DOHH2 (cell line): ENCODE measurements around the gene FFAR1.

Source experiments
- EZH2phosphoT487 ChIP-seq: fragments of 200-600 bp; sonication (generic); IDR thresholded peaks from 2 replicates; pipeline ENCODE4 v1.6.1; 2017; ENCODE audit warnings: borderline replicate concordance, mild to moderate bottlenecking, antibody characterized with exemption, low read length, moderate library complexity, mixed read lengths
- TF ChIP-seq, protein P1 (sequence below): fragments of 200-600 bp; sonication (generic); IDR thresholded peaks from one replicate; pipeline ENCODE4 v1.5.1; 2014; ENCODE audit warnings: antibody characterized with exemption, mild to moderate bottlenecking, low read depth, low read length; ENCODE audit not compliant: poor library complexity, severe bottlenecking

DNA sequence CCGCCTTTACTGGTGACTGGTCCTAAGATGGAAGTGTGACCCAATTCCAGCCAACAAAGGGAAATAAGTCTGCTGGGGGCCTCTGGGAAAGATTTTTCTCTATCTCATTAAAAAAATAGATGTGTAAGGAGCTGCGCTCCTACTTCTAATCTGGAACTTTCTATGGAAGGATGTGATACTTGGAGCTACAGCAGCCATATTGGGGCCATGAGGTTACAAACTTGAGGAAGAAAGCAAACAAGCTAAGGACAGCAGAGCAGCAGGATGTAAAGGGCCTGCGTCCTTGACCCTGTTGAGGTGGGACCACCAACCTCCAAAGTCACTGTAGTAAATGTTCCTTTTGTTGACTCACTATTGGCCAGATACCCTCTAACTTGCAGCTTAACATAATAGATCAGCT is 30.7 kb downstream of the FFAR1 start:
- TF ChIP-seq, protein P1, sequence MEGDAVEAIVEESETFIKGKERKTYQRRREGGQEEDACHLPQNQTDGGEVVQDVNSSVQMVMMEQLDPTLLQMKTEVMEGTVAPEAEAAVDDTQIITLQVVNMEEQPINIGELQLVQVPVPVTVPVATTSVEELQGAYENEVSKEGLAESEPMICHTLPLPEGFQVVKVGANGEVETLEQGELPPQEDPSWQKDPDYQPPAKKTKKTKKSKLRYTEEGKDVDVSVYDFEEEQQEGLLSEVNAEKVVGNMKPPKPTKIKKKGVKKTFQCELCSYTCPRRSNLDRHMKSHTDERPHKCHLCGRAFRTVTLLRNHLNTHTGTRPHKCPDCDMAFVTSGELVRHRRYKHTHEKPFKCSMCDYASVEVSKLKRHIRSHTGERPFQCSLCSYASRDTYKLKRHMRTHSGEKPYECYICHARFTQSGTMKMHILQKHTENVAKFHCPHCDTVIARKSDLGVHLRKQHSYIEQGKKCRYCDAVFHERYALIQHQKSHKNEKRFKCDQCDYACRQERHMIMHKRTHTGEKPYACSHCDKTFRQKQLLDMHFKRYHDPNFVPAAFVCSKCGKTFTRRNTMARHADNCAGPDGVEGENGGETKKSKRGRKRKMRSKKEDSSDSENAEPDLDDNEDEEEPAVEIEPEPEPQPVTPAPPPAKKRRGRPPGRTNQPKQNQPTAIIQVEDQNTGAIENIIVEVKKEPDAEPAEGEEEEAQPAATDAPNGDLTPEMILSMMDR = no peak
- TF ChIP-seq EZH2phosphoT487 = no peak
